GM12878 (cell line): ENCODE measurements around the gene LRRC27. TPM values are rescaled to one million over a fixed set of nuclear protein-coding genes. Genes with fewer than 3 reads are reported as not detected.

Source experiments
- ATAC-seq: fragments of 200-7000 bp; cut with Tn5 transposase; 3 replicates; pipeline ENCODE4 v1.9.1; 2020; ENCODE audit warnings: mild to moderate bottlenecking, moderate library complexity
- BruUV-seq: library from RNA; stranded (reverse); fragments of 400-500 nt; replicated peaks from 2 replicates; lab custom pipeline; 2021; lab: Mats Ljungman, UMichigan
- CTCF ChIA-PET: fragments of 300-600 bp; sonication (Branson Sonifier 250); formaldehyde crosslinking; extraction: SDS; loops from one replicate; lab custom pipeline; 2021; ENCODE audit warnings: inconsistent platforms; lab: Yijun Ruan, JAX
- POLR2A ChIA-PET: fragments of 350-600 bp; formaldehyde crosslinking; extraction: SDS; loops from one replicate; lab custom pipeline; 2021; ENCODE audit warnings: inconsistent platforms; lab: Charles Lee
- RAD21 ChIA-PET: fragments of 300-600 bp; sonication (Branson Sonifier 250); formaldehyde crosslinking; loops from one replicate; lab custom pipeline; 2023; ENCODE audit warnings: antibody characterized with exemption; ENCODE audit not compliant: unreplicated experiment; lab: Charles Lee
- SMC1A ChIA-PET: fragments of 300-600 bp; sonication (Branson Sonifier 250); formaldehyde crosslinking; loops from one replicate; lab custom pipeline; 2023; ENCODE audit not compliant: unreplicated experiment, uncharacterized antibody; lab: Charles Lee
- DNase-seq: peaks from one replicate; pipeline ENCODE4 v3.0.0-alpha.2; 2011; ENCODE audit warnings: low read depth, low spot score
- FAIRE-seq: peaks from 3 replicates; lab custom pipeline; 2011; peaks lifted over from hg19 to GRCh38; lab: Jason Lieb, UNC
- H2AFZ ChIP-seq: 2 replicates; pipeline ENCODE4 v1.6.0; 2011; ENCODE audit warnings: low read depth, low read length, control low read depth; ENCODE audit not compliant: control insufficient read depth
- H3K27ac ChIP-seq: 2 replicates; pipeline ENCODE4 v1.5.1; 2011; ENCODE audit warnings: control low read depth; ENCODE audit not compliant: control insufficient read depth, insufficient read depth
- H3K27me3 ChIP-seq, 2 experiments: replicated peaks in 1 of 2; 2 replicates each; pipeline versions ENCODE4 v1.6.0 to v1.6.1; 2011; ENCODE audit warnings: low read length in 1 of 2; ENCODE audit not compliant: control insufficient read depth in 2 of 2, insufficient read depth in 2 of 2
- H3K36me3 ChIP-seq, 2 experiments: 2 replicates each; pipeline ENCODE4 v1.5.1; 2011; ENCODE audit warnings: low read length in 1 of 2; ENCODE audit not compliant: control insufficient read depth in 2 of 2, insufficient read depth in 2 of 2
- H3K4me1 ChIP-seq: 2 replicates; pipeline ENCODE4 v1.6.1; 2011; ENCODE audit warnings: mild to moderate bottlenecking, low read length, moderate library complexity, mixed read lengths; ENCODE audit not compliant: control insufficient read depth, insufficient read depth
- H3K4me2 ChIP-seq: 2 replicates; pipeline ENCODE4 v1.6.0; 2011; ENCODE audit warnings: control low read depth; ENCODE audit not compliant: control insufficient read depth, insufficient read depth
- H3K4me3 ChIP-seq: fragments of 200-600 bp; sonication (generic); 2 replicates; pipeline ENCODE4 v1.5.1; 2016
- H3K79me2 ChIP-seq: 2 replicates; pipeline ENCODE4 v1.6.0; 2011; ENCODE audit warnings: low read length; ENCODE audit not compliant: control insufficient read depth, insufficient read depth
- H3K9ac ChIP-seq: 2 replicates; pipeline ENCODE4 v1.8.0; 2011; ENCODE audit warnings: low read length, control low read depth, mixed read lengths; ENCODE audit not compliant: control insufficient read depth, insufficient read depth
- H3K9me3 ChIP-seq: replicated peaks from 3 replicates; pipeline ENCODE4 v1.5.1; 2011; ENCODE audit warnings: mild to moderate bottlenecking, low read length; ENCODE audit not compliant: control insufficient read depth, insufficient read depth
- H4K20me1 ChIP-seq: 2 replicates; pipeline ENCODE4 v1.6.0; 2011; ENCODE audit not compliant: control insufficient read depth, insufficient read depth
- ATF7 ChIP-seq: fragments of 450-650 bp; IDR thresholded peaks from 2 replicates; pipeline ENCODE4 v1.6.1; 2016; ENCODE audit warnings: low read depth, mild to moderate bottlenecking
- BCL11A ChIP-seq: IDR thresholded peaks from 2 replicates; pipeline ENCODE4 v1.6.1; 2011; ENCODE audit warnings: low read depth, low read length
- CBX3 ChIP-seq: fragments of 200-600 bp; sonication (generic); IDR thresholded peaks from 2 replicates; pipeline ENCODE4 v1.6.1; 2016; ENCODE audit warnings: low read depth, borderline replicate concordance
- E4F1 ChIP-seq: fragments of 450-650 bp; IDR thresholded peaks from 2 replicates; pipeline ENCODE4 v1.6.1; 2018; ENCODE audit warnings: borderline replicate concordance, mild to moderate bottlenecking; ENCODE audit not compliant: partially characterized antibody
- FOS ChIP-seq: IDR thresholded peaks from 3 replicates; pipeline ENCODE4 v1.6.1; 2011; ENCODE audit warnings: borderline replicate concordance; ENCODE audit not compliant: insufficient read length; ENCODE audit errors: extremely low read depth
- IKZF1 ChIP-seq: fragments of 450-650 bp; conservative IDR thresholded peaks from 2 replicates; pipeline ENCODE4 v1.6.1; 2017; ENCODE audit warnings: antibody characterized with exemption, mild to moderate bottlenecking
- JUND ChIP-seq: IDR thresholded peaks from 2 replicates; pipeline ENCODE4 v1.6.1; 2012; ENCODE audit warnings: low read depth, mild to moderate bottlenecking, low read length, improper control_type of control experiment, moderate library complexity
- MAX ChIP-seq: IDR thresholded peaks from 2 replicates; pipeline ENCODE4 v1.6.1; 2012; ENCODE audit warnings: low read depth, low read length, improper control_type of control experiment
- MYB ChIP-seq: fragments of 150-350 bp; IDR thresholded peaks from 2 replicates; pipeline ENCODE4 v1.6.1; 2014; ENCODE audit warnings: mild to moderate bottlenecking, low read depth, low read length, borderline replicate concordance
- PAX8 ChIP-seq: fragments of 450-650 bp; IDR thresholded peaks from 2 replicates; pipeline ENCODE4 v1.6.1; 2017; ENCODE audit warnings: mild to moderate bottlenecking, moderate library complexity
- PML ChIP-seq: IDR thresholded peaks from 2 replicates; pipeline ENCODE4 v1.6.1; 2012; ENCODE audit warnings: low read length, inconsistent platforms
- RAD21 ChIP-seq: IDR thresholded peaks from 2 replicates; pipeline ENCODE4 v1.6.1; 2011; ENCODE audit warnings: mild to moderate bottlenecking, low read depth, low read length, moderate library complexity; ENCODE audit not compliant: insufficient read depth
- RUNX3 ChIP-seq: IDR thresholded peaks from 2 replicates; pipeline ENCODE4 v1.6.1; 2012; ENCODE audit warnings: low read length, inconsistent platforms
- SMAD1 ChIP-seq: fragments of 450-650 bp; IDR thresholded peaks from 2 replicates; pipeline ENCODE4 v1.6.1; 2018; ENCODE audit warnings: mild to moderate bottlenecking, low read depth; ENCODE audit not compliant: partially characterized antibody
- SP1 ChIP-seq: IDR thresholded peaks from one replicate; pipeline ENCODE4 v1.6.1; 2011; ENCODE audit warnings: low read depth, low read length
- TARDBP ChIP-seq: IDR thresholded peaks from 2 replicates; pipeline ENCODE4 v1.6.1; 2016; ENCODE audit warnings: borderline replicate concordance
- TCF3 ChIP-seq: IDR thresholded peaks from 2 replicates; pipeline ENCODE4 v1.6.1; 2012; ENCODE audit warnings: low read depth, mild to moderate bottlenecking, low read length, borderline replicate concordance; ENCODE audit not compliant: insufficient read depth
- USF2 ChIP-seq: IDR thresholded peaks from 2 replicates; pipeline ENCODE4 v1.6.1; 2011; ENCODE audit warnings: low read depth, low read length, improper control_type of control experiment, borderline replicate concordance
- ZZZ3 ChIP-seq: IDR thresholded peaks from 2 replicates; pipeline ENCODE4 v1.6.1; 2011; ENCODE audit warnings: low read depth; ENCODE audit not compliant: control insufficient read depth, insufficient read length
- WGBS: methylation state at CpG from one replicate; pipeline ENCODE4 v1.1.6; 2016; ENCODE audit warnings: low lambda C conversion rate; ENCODE audit not compliant: insufficient replicate concordance, insufficient coverage; ENCODE audit errors: missing lambda C conversion rate; 5-methylcytosine and 5-hydroxymethylcytosine counted together
- in situ Hi-C: fragments of 300-500 bp; cut with MboI; formaldehyde crosslinking; loops from 9 replicates; pipeline ENCODE4 v1.14.3; 2018; ENCODE audit warnings: mixed read lengths
- intact Hi-C: fragments of 100-400 bp; cut with micrococcal nuclease; formaldehyde crosslinking; loops from one replicate; pipeline ENCODE4 v1.14.2; 2022; ENCODE audit not compliant: unreplicated experiment
- polyA plus RNA-seq, 11 experiments: library from polyadenylated mRNA; depleted of rRNA in 4 of 11; unstranded in 6 of 11; stranded (reverse) in 5 of 11; fragments of >200 nt; fragmentation: Nextera tagmentation in 4 of 11; fragmentation: Illumina TruSeq in 1 of 11; extraction: Ambion mirVana in 4 of 11; extraction: Trizol in 1 of 11; gene quantifications; 1 replicate in 1 of 11; 2 replicates in 10 of 11; pipeline versions ENCODE4 v1.2.1 to v1.2.3, GENCODE V29; 2011 to 2016; ENCODE audit warnings: inconsistent platforms in 2 of 11, missing spikeins in 2 of 11, low read depth in 1 of 11
- total RNA-seq, 4 experiments: library from RNA; depleted of rRNA in 3 of 4; stranded (reverse); fragments of >200 nt in 3 of 4; fragmentation: Illumina TruSeq in 1 of 4; extraction: Trizol in 1 of 4; gene quantifications; 2 replicates each; pipeline versions ENCODE4 v1.2.1 to v1.2.3, GENCODE V29; 2013 to 2021

The LRRC27 gene
- total and polyA plus RNA-seq, 10 of the 15 experiments (the other 5 are each of a cell fraction or from before 2014, with no cell fraction given) = 0.48 to 6.9 (median 4.7) TPM

- no peak for FAIRE-seq
Measured at GRCh38 chr10:132346806-132347205, 14.8 kb downstream of the LRRC27 start.

More at GRCh38 chr10:132346806-132347205, 14.8 kb downstream of the LRRC27 start:
- H4K20me1 ChIP-seq = no peaks in the 10 kb centered on the region
- ATAC-seq (no peak), DNase-seq (no peak)
- intact Hi-C loops (no loop called here), in situ Hi-C loops (loop anchor here (5.0 kb wide), 1 partner anchor 125 kb away; no protein-coding TSS in a partner anchor)
- H3K9me3 ChIP-seq = no peaks in the 10 kb centered on the region
- H3K27me3 ChIP-seq = no peaks in the 10 kb centered on the region
- ChIA-PET RAD21 (no interaction called here), CTCF (no interaction called here), POLR2A (no interaction called here), SMC1A (no interaction called here)
- H3K36me3 ChIP-seq = no peaks in the 10 kb centered on the region
- no peak overlapping the region for H3K4me3 ChIP-seq
- no TSS peak for BruUV-seq
- no peaks in the 10 kb centered on the region for H3K79me2 ChIP-seq
- WGBS = 77% methylated on average over 9 of the region's 9 CpGs
- no peaks in the 10 kb centered on the region for H3K4me1 ChIP-seq
- H3K9ac ChIP-seq = no peak overlapping the region
- H3K4me2 ChIP-seq = no peak overlapping the region
- H3K27ac ChIP-seq = no peak overlapping the region
- no peak overlapping the region for H2AFZ ChIP-seq
- TF ChIP-seq TARDBP = no peak
- no peak for TF ChIP-seq TCF3
- no peak for TF ChIP-seq JUND
- no peak for TF ChIP-seq RUNX3
- TF ChIP-seq PAX8 = no peak
- no peak for TF ChIP-seq ZZZ3
- no peak for TF ChIP-seq PML
- TF ChIP-seq ATF7 = no peak
- TF ChIP-seq MYB = no peak
- no peak for TF ChIP-seq MAX
- no peak for TF ChIP-seq USF2
- TF ChIP-seq IKZF1 = no peak
- no peak for TF ChIP-seq BCL11A
- no peak for TF ChIP-seq CBX3
- TF ChIP-seq SMAD1 = no peak
- no peak for TF ChIP-seq FOS
- TF ChIP-seq SP1 = no peak
- no peak for TF ChIP-seq RAD21
- no peak for TF ChIP-seq E4F1
